Subcutaneous abdominal adipose tissue (tissue), 5 donors: ENCODE measurements around the gene ZNF148.

Experiments
- H3K27ac ChIP-seq: one replicate; pipeline ENCODE4 v1.7.0; 2013; ENCODE audit warnings: low read depth, mild to moderate bottlenecking, inconsistent platforms, low read length, moderate library complexity
- H3K27me3 ChIP-seq, 5 donors: one replicate each; pipeline ENCODE4 v1.7.0; 2013; ENCODE audit warnings: low read length in 5 of 5, inconsistent platforms in 1 of 5; ENCODE audit not compliant: control insufficient read depth in 5 of 5, insufficient read depth in 4 of 5
- H3K36me3 ChIP-seq, 5 donors: one replicate each; pipeline ENCODE4 v1.7.0; 2013; ENCODE audit warnings: low read length in 5 of 5; ENCODE audit not compliant: control insufficient read depth in 5 of 5, insufficient read depth in 5 of 5
- H3K4me1 ChIP-seq, 5 donors: one replicate each; pipeline ENCODE4 v1.7.0; 2013; ENCODE audit warnings: low read length in 5 of 5, mild to moderate bottlenecking in 3 of 5, moderate library complexity in 1 of 5; ENCODE audit not compliant: control insufficient read depth in 5 of 5, insufficient read depth in 5 of 5
- H3K4me3 ChIP-seq, 5 donors: one replicate each; pipeline ENCODE4 v1.7.0; 2013; ENCODE audit warnings: low read length in 5 of 5, low read depth in 1 of 5
- H3K9ac ChIP-seq, 5 donors: one replicate each; pipeline ENCODE4 v1.7.0; 2013; ENCODE audit warnings: low read length in 5 of 5, mild to moderate bottlenecking in 4 of 5, moderate library complexity in 3 of 5
- H3K9me3 ChIP-seq, 5 donors: one replicate each; pipeline ENCODE4 v1.7.0; 2013; ENCODE audit warnings: low read length in 5 of 5; ENCODE audit not compliant: control insufficient read depth in 5 of 5
- donor health status: healthy.
- donor health status: healthy.
- donor health status: healthy.
- donor health status: healthy.
- donor health status: healthy.

Gene ZNF148

GRCh38 chr3:125245521-125245920 lies 129.6 kb downstream of the ZNF148 start:
- Histone ChIP-seq H3K27ac (no peak overlapping the region), H3K9ac (no peak overlapping the region), H3K4me3 (no peak overlapping the region), H3K36me3 (peaks cover 0 to 15% (median 4%) of the 10 kb centered on the region in 5 donors), H3K4me1 (peaks cover 0 to 10% (median 0%) of the 10 kb centered on the region in 5 donors), H3K27me3 (no peaks in the 10 kb centered on the region), H3K9me3 (no peaks in the 10 kb centered on the region)

- Histone ChIP-seq H3K9me3 (no peaks in the 10 kb centered on the region), H3K27ac (no peak overlapping the region)
Measured at GRCh38 chr3:125240496-125240895, 134.6 kb downstream of the ZNF148 start.

GRCh38 chr3:125239266-125239665 lies 135.9 kb downstream of the ZNF148 start:
- Histone ChIP-seq H3K9me3 (no peaks in the 10 kb centered on the region), H3K27me3 (no peaks in the 10 kb centered on the region), H3K4me1 (peaks cover 0 to 22% (median 10%) of the 10 kb centered on the region in 5 donors), H3K4me3 (no peak overlapping the region), H3K36me3 (peaks cover 0 to 5% (median 0%) of the 10 kb centered on the region in 5 donors), H3K9ac (no peak overlapping the region), H3K27ac (no peak overlapping the region)

More at GRCh38 chr3:125240496-125240895, 134.6 kb downstream of the ZNF148 start:
- peak overlapping the region in 1 of 5 donors; percentile 15 for H3K4me3 ChIP-seq
- H3K4me1 ChIP-seq, result peaks cover 0 to 22% (median 10%) of the 10 kb centered on the region in 5 donors
- H3K9ac ChIP-seq, result no peak overlapping the region
- H3K36me3 ChIP-seq, result peaks cover 0 to 5% (median 0%) of the 10 kb centered on the region in 5 donors
- no peaks in the 10 kb centered on the region for H3K27me3 ChIP-seq

GRCh38 chr3:125238759-125239158 lies 136.4 kb downstream of the ZNF148 start:
- Histone ChIP-seq H3K4me3 (no peak overlapping the region), H3K27ac (no peak overlapping the region), H3K36me3 (peaks cover 0 to 8% (median under 1%) of the 10 kb centered on the region in 5 donors), H3K4me1 (peaks cover 0 to 22% (median 10%) of the 10 kb centered on the region in 5 donors), H3K9me3 (no peaks in the 10 kb centered on the region), H3K9ac (no peak overlapping the region), H3K27me3 (no peaks in the 10 kb centered on the region)

GRCh38 chr3:125236331-125236903 lies 138.7 kb downstream of the ZNF148 start:
- Histone ChIP-seq H3K27ac (peak overlapping the region; percentile 67), H3K9ac (peak overlapping the region in 2 of 5 donors; percentile 20 to 49), H3K4me3 (no peak overlapping the region), H3K4me1 (peaks cover 0 to 22% (median 10%) of the 10 kb centered on the region in 5 donors), H3K9me3 (no peaks in the 10 kb centered on the region), H3K36me3 (peaks cover 18 to 20% (median 18%) of the 10 kb centered on the region in 5 donors), H3K27me3 (no peaks in the 10 kb centered on the region)

- Histone ChIP-seq H3K36me3 (peaks cover 18 to 20% (median 18%) of the 10 kb centered on the region in 5 donors), H3K27ac (no peak overlapping the region), H3K4me3 (no peak overlapping the region), H3K9me3 (no peaks in the 10 kb centered on the region), H3K9ac (no peak overlapping the region), H3K27me3 (no peaks in the 10 kb centered on the region), H3K4me1 (peaks cover 0 to 11% (median 3%) of the 10 kb centered on the region in 5 donors)
Measured at GRCh38 chr3:125234831-125235230, 140.3 kb downstream of the ZNF148 start.

GRCh38 chr3:125232401-125232800 lies 142.7 kb downstream of the ZNF148 start:
- Histone ChIP-seq H3K36me3 (peaks cover 18 to 29% (median 20%) of the 10 kb centered on the region in 5 donors), H3K9ac (no peak overlapping the region), H3K9me3 (no peaks in the 10 kb centered on the region), H3K27ac (no peak overlapping the region), H3K27me3 (no peaks in the 10 kb centered on the region), H3K4me1 (peaks cover 0 to 11% (median 3%) of the 10 kb centered on the region in 5 donors), H3K4me3 (no peak overlapping the region)

- Histone ChIP-seq H3K36me3 (peaks cover 17 to 29% (median 18%) of the 10 kb centered on the region in 5 donors), H3K27me3 (no peaks in the 10 kb centered on the region), H3K9ac (no peak overlapping the region), H3K4me3 (no peak overlapping the region), H3K4me1 (peaks cover 0 to 8% (median 3%) of the 10 kb centered on the region in 5 donors), H3K9me3 (no peaks in the 10 kb centered on the region), H3K27ac (no peak overlapping the region)
Measured at GRCh38 chr3:125231895-125232294, 143.2 kb downstream of the ZNF148 start.

GRCh38 chr3:125229707-125230106 lies 145.4 kb downstream of the ZNF148 start:
- H3K4me1 ChIP-seq, result peaks cover 0 to 3% (median 0%) of the 10 kb centered on the region in 5 donors
- peaks cover 17 to 29% (median 18%) of the 10 kb centered on the region in 5 donors for H3K36me3 ChIP-seq
- H3K27ac ChIP-seq, result no peak overlapping the region
- H3K27me3 ChIP-seq, result no peaks in the 10 kb centered on the region
- H3K9ac ChIP-seq, result no peak overlapping the region
- H3K4me3 ChIP-seq, result no peak overlapping the region
- no peaks in the 10 kb centered on the region for H3K9me3 ChIP-seq

- no peak overlapping the region for H3K27ac ChIP-seq
- no peak overlapping the region for H3K9ac ChIP-seq
- no peaks in the 10 kb centered on the region for H3K27me3 ChIP-seq
- H3K9me3 ChIP-seq, result no peaks in the 10 kb centered on the region
- H3K36me3 ChIP-seq, result peaks cover 17 to 29% (median 18%) of the 10 kb centered on the region in 5 donors
- peaks cover 0 to 3% (median 0%) of the 10 kb centered on the region in 5 donors for H3K4me1 ChIP-seq
- H3K4me3 ChIP-seq, result no peak overlapping the region
Measured at GRCh38 chr3:125229168-125229567, 146.0 kb downstream of the ZNF148 start.
